ENCODE measurements around the gene SFMBT1. TPM values are rescaled to one million over a fixed set of nuclear protein-coding genes. Genes with fewer than 3 reads are reported as not detected.
A peak's percentile ranks its signal among the peaks of the same experiment; 100 is the strongest.

The SFMBT1 gene
- total RNA-seq, 2 donors from 2014 or later = 6.9 to 17.6 TPM

DNA sequence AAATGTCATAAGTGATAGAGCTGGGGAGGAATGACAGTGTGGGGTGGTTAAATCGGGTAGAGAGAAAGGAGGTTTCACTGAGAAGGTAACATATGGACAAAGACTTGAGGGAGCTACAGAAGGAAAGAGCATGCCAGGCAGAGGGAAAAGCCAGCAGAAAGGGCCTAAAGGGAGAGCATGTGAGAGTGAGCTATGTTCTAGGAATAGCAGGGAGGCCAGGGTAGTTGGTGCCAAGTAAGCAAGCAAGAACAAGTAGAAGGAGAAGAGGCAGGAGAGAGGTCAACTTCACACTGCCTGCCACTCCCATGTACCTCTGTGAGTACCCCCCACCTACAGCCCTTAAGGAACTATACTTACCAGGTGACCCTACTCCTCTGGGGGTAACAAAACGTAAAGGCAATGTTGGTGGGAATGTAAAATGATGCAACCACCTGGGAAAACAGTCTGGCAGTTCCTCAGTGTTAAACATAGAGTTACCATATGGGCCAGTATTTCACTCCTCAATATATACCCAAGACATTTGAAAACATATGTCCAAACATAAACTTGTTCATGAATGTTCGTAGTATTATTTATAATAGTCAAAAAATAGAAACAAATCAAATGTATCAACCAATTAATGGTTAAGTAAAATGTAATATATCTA lies 67.6 kb downstream of the SFMBT1 start:
- 61 to 70% methylated on average over 3 of the region's 3 CpGs for WGBS, 2 donors
- Histone ChIP-seq H3K27ac (peak overlapping the region in 3 of 4 donors; percentile 47 to 62 (median 48)), H3K27me3 (no peaks in the 10 kb centered on the region), H3K9me3 (no peaks in the 10 kb centered on the region), H3K4me1 (peaks cover 22% of the 10 kb centered on the region), H3K36me3 (replicated peaks in 1 of 2; ENCODE audit: insufficient read depth in 1 of 2, low read depth in 2 of 2) (no peaks in the 10 kb centered on the region), H3K4me3 (no peak overlapping the region)
- intact Hi-C loops (cut with DNase I) = no loop called here
- TF ChIP-seq POLR2A (IDR thresholded peaks at IDR 0.05) = no peak
- peak in 3 of 4 donors; percentile 11 to 52 (median 21) for DNase-seq
- peak; percentile 57 for ATAC-seq

DNA sequence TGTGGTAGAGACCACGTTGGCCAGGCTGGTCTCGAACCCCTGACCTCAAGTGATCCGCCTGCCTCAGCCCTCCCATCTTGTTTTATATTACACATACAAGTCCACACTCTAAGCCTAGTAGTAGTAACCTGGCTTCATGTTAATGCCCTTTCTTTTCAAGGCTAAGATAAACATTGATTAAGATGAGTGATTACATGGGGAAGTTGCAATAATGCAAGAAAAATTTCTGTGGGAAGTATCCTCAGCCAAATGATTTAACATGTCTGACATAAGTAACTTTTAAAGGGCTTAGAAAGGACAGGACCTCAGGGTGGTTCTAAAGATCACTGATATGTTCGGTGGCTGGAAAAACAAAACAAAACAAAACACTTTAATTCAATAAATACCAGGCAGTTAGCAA lies 72.1 kb downstream of the SFMBT1 start:
- H3K27ac ChIP-seq = no peak overlapping the region
- ATAC-seq = no peak
- no peaks in the 10 kb centered on the region for H3K36me3 ChIP-seq (replicated peaks in 1 of 2; ENCODE audit: insufficient read depth in 1 of 2, low read depth in 2 of 2)
- H3K4me3 ChIP-seq = no peak overlapping the region
- no peak for TF ChIP-seq POLR2A (IDR thresholded peaks at IDR 0.05)
- intact Hi-C loops (cut with DNase I) = no loop called here
- H3K27me3 ChIP-seq = no peaks in the 10 kb centered on the region
- 87 to 91% methylated on average over 4 of the region's 4 CpGs for WGBS, 2 donors
- DNase-seq = no peak
- H3K9me3 ChIP-seq = no peaks in the 10 kb centered on the region
- H3K4me1 ChIP-seq = peaks cover 18% of the 10 kb centered on the region

DNA sequence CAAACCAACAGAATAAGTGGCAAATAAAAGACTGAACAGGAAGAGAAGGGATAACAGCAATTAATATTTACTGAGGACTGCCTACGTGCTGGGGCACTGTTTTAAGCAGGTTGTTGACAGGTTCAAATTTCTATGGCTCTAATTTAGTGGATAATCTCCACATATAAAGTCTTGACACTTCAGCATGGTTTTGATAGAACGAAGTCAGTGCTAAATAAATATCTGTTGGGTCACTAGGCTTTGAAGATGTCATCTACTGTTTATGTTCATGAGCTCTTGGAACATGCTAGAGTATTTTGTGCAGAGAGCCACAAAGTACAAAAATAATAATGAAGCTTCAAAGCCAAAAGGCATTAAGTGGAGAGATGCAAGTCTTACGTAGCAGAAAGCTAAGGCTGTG lies 74.0 kb downstream of the SFMBT1 start:
- H3K4me1 ChIP-seq = peaks cover 9% of the 10 kb centered on the region
- H3K27ac ChIP-seq = no peak overlapping the region
- ATAC-seq (no peak), DNase-seq (no peak)
- no peaks in the 10 kb centered on the region for H3K36me3 ChIP-seq (replicated peaks in 1 of 2; ENCODE audit: insufficient read depth in 1 of 2, low read depth in 2 of 2)
- intact Hi-C loops (cut with DNase I) = no loop called here
- 76 to 83% methylated on average over 3 of the region's 3 CpGs for WGBS, 2 donors
- no peak overlapping the region for H3K4me3 ChIP-seq
- H3K27me3 ChIP-seq = no peaks in the 10 kb centered on the region
- TF ChIP-seq, protein P1, sequence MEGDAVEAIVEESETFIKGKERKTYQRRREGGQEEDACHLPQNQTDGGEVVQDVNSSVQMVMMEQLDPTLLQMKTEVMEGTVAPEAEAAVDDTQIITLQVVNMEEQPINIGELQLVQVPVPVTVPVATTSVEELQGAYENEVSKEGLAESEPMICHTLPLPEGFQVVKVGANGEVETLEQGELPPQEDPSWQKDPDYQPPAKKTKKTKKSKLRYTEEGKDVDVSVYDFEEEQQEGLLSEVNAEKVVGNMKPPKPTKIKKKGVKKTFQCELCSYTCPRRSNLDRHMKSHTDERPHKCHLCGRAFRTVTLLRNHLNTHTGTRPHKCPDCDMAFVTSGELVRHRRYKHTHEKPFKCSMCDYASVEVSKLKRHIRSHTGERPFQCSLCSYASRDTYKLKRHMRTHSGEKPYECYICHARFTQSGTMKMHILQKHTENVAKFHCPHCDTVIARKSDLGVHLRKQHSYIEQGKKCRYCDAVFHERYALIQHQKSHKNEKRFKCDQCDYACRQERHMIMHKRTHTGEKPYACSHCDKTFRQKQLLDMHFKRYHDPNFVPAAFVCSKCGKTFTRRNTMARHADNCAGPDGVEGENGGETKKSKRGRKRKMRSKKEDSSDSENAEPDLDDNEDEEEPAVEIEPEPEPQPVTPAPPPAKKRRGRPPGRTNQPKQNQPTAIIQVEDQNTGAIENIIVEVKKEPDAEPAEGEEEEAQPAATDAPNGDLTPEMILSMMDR (IDR thresholded peaks at IDR 0.05) = no peak
- TF ChIP-seq POLR2A (IDR thresholded peaks at IDR 0.05) = no peak
- no peaks in the 10 kb centered on the region for H3K9me3 ChIP-seq

DNA sequence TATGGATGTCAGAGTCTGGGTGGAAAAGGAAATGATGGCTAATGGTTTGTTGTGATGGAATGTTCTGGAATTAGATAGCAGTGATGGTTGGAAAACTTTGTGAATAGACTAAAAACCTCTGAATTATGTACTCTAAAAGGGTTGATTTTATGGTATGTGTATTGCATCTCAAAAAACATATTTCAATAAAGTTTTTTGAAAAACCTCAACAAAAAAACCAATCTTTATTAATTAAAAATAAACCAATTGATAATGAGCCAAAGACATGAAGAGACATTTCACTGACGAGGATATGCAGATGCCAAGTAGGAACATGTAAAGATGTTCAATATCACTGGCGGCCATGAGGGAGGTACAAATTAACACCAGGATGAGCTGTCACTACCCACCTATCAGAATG lies 78.5 kb downstream of the SFMBT1 start:
- no peak overlapping the region for H3K4me3 ChIP-seq
- no peaks in the 10 kb centered on the region for H3K9me3 ChIP-seq
- 90 to 93% methylated on average over 2 of the region's 2 CpGs for WGBS, 2 donors
- ATAC-seq = no peak
- H3K36me3 ChIP-seq (replicated peaks in 1 of 2; ENCODE audit: insufficient read depth in 1 of 2, low read depth in 2 of 2) = no peaks in the 10 kb centered on the region
- intact Hi-C loops (cut with DNase I) = no loop called here
- peaks cover 4% of the 10 kb centered on the region for H3K4me1 ChIP-seq
- DNase-seq = no peak
- no peaks in the 10 kb centered on the region for H3K27me3 ChIP-seq
- no peak overlapping the region for H3K27ac ChIP-seq
- TF ChIP-seq, protein P1 (IDR thresholded peaks at IDR 0.05) = no peak
- no peak for TF ChIP-seq POLR2A (IDR thresholded peaks at IDR 0.05)

DNA sequence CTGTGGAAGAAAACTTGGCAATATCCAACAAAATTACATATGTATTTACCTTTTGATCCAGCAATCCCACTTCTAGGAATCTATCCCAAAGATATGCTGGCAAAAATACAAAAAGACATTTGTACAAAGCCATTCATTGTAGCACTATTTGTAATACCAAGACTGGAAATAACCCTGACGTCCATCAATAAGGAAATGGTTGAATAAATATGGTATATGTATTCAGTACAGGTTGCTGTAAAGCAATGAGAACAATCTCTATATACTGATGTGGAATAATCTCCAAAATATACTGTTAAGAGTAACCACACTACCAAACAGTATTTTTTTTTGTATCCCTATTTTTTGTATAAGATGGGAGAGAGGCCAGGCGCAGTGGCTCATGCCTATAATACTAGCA lies 83.7 kb downstream of the SFMBT1 start:
- Histone ChIP-seq H3K27ac (no peak overlapping the region), H3K36me3 (replicated peaks in 1 of 2; ENCODE audit: insufficient read depth in 1 of 2, low read depth in 2 of 2) (no peaks in the 10 kb centered on the region), H3K27me3 (no peaks in the 10 kb centered on the region), H3K9me3 (no peaks in the 10 kb centered on the region), H3K4me1 (peaks cover 6% of the 10 kb centered on the region), H3K4me3 (no peak overlapping the region)
- no peak for DNase-seq
- no peak for ATAC-seq
- intact Hi-C loops (cut with DNase I) = no loop called here
- TF ChIP-seq, protein P1 (IDR thresholded peaks at IDR 0.05) = no peak
- no peak for TF ChIP-seq POLR2A (IDR thresholded peaks at IDR 0.05)
- 70 to 71% methylated on average over 2 of the region's 2 CpGs for WGBS, 2 donors

DNA sequence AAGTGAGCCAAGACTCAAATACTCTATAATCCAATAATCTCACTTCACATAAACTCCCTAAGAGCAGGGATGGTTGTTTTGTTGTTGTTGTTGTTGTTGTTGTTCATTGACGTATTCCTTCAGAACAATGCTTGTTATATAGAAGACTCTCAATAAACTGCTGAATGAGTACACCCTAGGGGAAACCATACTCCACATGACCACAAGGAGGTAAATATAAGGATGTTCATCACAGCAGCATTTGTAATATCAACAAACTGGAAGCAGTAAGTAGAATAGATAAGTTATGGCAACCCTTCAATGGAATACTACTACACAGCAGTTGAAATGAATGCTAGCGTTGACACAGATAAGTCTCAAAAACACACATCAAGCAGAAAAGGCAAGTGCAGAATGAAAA lies 86.1 kb downstream of the SFMBT1 start:
- DNase-seq (no peak), ATAC-seq (no peak)
- H3K4me1 ChIP-seq = peaks cover 6% of the 10 kb centered on the region
- H3K27ac ChIP-seq = no peak overlapping the region
- H3K36me3 ChIP-seq (replicated peaks in 1 of 2; ENCODE audit: insufficient read depth in 1 of 2, low read depth in 2 of 2) = no peaks in the 10 kb centered on the region
- no peak for TF ChIP-seq POLR2A (IDR thresholded peaks at IDR 0.05)
- TF ChIP-seq, protein P1 (IDR thresholded peaks at IDR 0.05) = peak in 1 of 7 experiments; percentile 5
- no peaks in the 10 kb centered on the region for H3K27me3 ChIP-seq
- 82 to 83% methylated on average over 2 of the region's 2 CpGs for WGBS, 2 donors
- H3K4me3 ChIP-seq = no peak overlapping the region
- no peaks in the 10 kb centered on the region for H3K9me3 ChIP-seq
- intact Hi-C loops (cut with DNase I) = no loop called here
